ENCODE measurements around the gene PTDSS2. TPM values are rescaled to one million over a fixed set of nuclear protein-coding genes. Genes with fewer than 3 reads are reported as not detected.

Gene PTDSS2
- total and polyA plus RNA-seq, 9 of the 15 experiments (the other 6 are each of a cell fraction or from before 2014, with no cell fraction given), result 0.45 to 53.9 (median 17.2) TPM

- TF ChIP-seq MTF1 (CRISPR knock-in tag; IDR thresholded peaks at IDR 0.05; ENCODE audit: borderline replicate concordance) (no peak), ZBTB33 (CRISPR knock-in tag; IDR thresholded peaks at IDR 0.05) (peak; percentile 95), TFE3 (CRISPR knock-in tag; IDR thresholded peaks at IDR 0.05) (no peak), PTRF (tag; IDR thresholded peaks at IDR 0.05) (no peak), BCOR (IDR thresholded peaks at IDR 0.05) (no peak), L3MBTL2 (IDR thresholded peaks at IDR 0.05) (peak; percentile 20; the same call in 1 of the 2 replicates), MEF2D (tag; conservative IDR thresholded peaks at IDR 0.05; ENCODE audit: low read depth) (no peak), NFRKB (IDR thresholded peaks at IDR 0.05; ENCODE audit: low read depth) (no peak), POU5F1 (IDR thresholded peaks at IDR 0.05; ENCODE audit: borderline replicate concordance, low read depth, low read length, partially characterized antibody) (no peak), TRIM28 (IDR thresholded peaks at IDR 0.05) (no peak), FOXP1 (CRISPR knock-in tag; IDR thresholded peaks at IDR 0.05) (peak; percentile 21; the same call in 1 of the 2 replicates), FOXA1 (IDR thresholded peaks at IDR 0.05; ENCODE audit: borderline replicate concordance) (no peak), NBN (IDR thresholded peaks at IDR 0.05; ENCODE audit: low read depth) (no peak), ZNF324 (CRISPR knock-in tag; IDR thresholded peaks at IDR 0.05) (no peak), HOMEZ (CRISPR knock-in tag; IDR thresholded peaks at IDR 0.05) (no peak), GABPB1 (CRISPR knock-in tag; IDR thresholded peaks at IDR 0.05) (no peak)
- TF ChIP-seq, protein P1, sequence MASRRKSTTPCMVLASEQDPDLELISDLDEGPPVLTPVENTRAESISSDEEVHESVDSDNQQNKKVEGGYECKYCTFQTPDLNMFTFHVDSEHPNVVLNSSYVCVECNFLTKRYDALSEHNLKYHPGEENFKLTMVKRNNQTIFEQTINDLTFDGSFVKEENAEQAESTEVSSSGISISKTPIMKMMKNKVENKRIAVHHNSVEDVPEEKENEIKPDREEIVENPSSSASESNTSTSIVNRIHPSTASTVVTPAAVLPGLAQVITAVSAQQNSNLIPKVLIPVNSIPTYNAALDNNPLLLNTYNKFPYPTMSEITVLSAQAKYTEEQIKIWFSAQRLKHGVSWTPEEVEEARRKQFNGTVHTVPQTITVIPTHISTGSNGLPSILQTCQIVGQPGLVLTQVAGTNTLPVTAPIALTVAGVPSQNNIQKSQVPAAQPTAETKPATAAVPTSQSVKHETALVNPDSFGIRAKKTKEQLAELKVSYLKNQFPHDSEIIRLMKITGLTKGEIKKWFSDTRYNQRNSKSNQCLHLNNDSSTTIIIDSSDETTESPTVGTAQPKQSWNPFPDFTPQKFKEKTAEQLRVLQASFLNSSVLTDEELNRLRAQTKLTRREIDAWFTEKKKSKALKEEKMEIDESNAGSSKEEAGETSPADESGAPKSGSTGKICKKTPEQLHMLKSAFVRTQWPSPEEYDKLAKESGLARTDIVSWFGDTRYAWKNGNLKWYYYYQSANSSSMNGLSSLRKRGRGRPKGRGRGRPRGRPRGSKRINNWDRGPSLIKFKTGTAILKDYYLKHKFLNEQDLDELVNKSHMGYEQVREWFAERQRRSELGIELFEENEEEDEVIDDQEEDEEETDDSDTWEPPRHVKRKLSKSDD (conservative IDR thresholded peaks at IDR 0.05; ENCODE audit: low read length), result no peak
- TF ChIP-seq, protein P2, sequence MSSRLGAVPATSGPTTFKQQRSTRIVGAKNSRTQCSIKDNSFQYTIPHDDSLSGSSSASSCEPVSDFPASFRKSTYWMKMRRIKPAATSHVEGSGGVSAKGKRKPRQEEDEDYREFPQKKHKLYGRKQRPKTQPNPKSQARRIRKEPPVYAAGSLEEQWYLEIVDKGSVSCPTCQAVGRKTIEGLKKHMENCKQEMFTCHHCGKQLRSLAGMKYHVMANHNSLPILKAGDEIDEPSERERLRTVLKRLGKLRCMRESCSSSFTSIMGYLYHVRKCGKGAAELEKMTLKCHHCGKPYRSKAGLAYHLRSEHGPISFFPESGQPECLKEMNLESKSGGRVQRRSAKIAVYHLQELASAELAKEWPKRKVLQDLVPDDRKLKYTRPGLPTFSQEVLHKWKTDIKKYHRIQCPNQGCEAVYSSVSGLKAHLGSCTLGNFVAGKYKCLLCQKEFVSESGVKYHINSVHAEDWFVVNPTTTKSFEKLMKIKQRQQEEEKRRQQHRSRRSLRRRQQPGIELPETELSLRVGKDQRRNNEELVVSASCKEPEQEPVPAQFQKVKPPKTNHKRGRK (tag; IDR thresholded peaks at IDR 0.05), result no peak
Observed at GRCh38 chr11:496834-497564, 46.9 kb downstream of the PTDSS2 start (continued).
